IMR-90 (cell line): ENCODE results near the gene ADGRL1. TPM values are rescaled to one million over a fixed set of nuclear protein-coding genes. Genes with fewer than 3 reads are reported as not detected.

Source experiments
- ATAC-seq: fragments of 200-7000 bp; cut with Tn5 transposase; 2 replicates; pipeline ENCODE4 v1.9.1; 2020; ENCODE audit warnings: low read depth, mild to moderate bottlenecking, moderate library complexity
- BruUV-seq: library from RNA; stranded (reverse); fragments of 400-500 nt; replicated peaks from 2 replicates; lab custom pipeline; 2021; lab: Mats Ljungman, UMichigan
- CTCF ChIA-PET: fragments of 300-600 bp; formaldehyde crosslinking; extraction: SDS; loops from one replicate; lab custom pipeline; 2021; ENCODE audit warnings: antibody characterized with exemption; lab: Yijun Ruan, JAX
- POLR2A ChIA-PET: fragments of 300-600 bp; sonication (Branson Sonifier 250); formaldehyde crosslinking; loops from one replicate; lab custom pipeline; 2022; ENCODE audit warnings: antibody characterized with exemption; ENCODE audit not compliant: unreplicated experiment; lab: Charles Lee
- DNase-seq: peaks from one replicate; pipeline ENCODE4 v3.0.0; 2013
- H2AFZ ChIP-seq: replicated peaks from 2 replicates; pipeline ENCODE3; 2013; ENCODE audit warnings: low read length, mild to moderate bottlenecking; ENCODE audit not compliant: poor library complexity
- H2AK5ac ChIP-seq: 2 replicates; pipeline ENCODE4 v1.6.1; 2013; ENCODE audit warnings: low read depth, low read length, inconsistent platforms
- H2AK9ac ChIP-seq: replicated peaks from 2 replicates; pipeline ENCODE3; 2013; ENCODE audit warnings: mild to moderate bottlenecking, low read depth, low read length, moderate library complexity; ENCODE audit not compliant: poor library complexity
- H2BK120ac ChIP-seq: 2 replicates; pipeline ENCODE4 v1.6.1; 2013; ENCODE audit warnings: low read depth, low read length, inconsistent platforms
- H2BK15ac ChIP-seq: 3 replicates; pipeline ENCODE4 v1.6.1; 2013; ENCODE audit warnings: low read depth, low read length, inconsistent platforms
- H2BK20ac ChIP-seq: 2 replicates; pipeline ENCODE4 v1.6.1; 2013; ENCODE audit warnings: low read depth, mild to moderate bottlenecking, inconsistent platforms, low read length, moderate library complexity
- H2BK5ac ChIP-seq: 2 replicates; pipeline ENCODE4 v1.6.1; 2013; ENCODE audit warnings: mild to moderate bottlenecking, low read depth, low read length, inconsistent platforms; ENCODE audit not compliant: poor library complexity, severe bottlenecking
- H3K14ac ChIP-seq: replicated peaks from 2 replicates; pipeline ENCODE4 v1.6.1; 2013; ENCODE audit warnings: low read depth, low read length, inconsistent platforms
- H3K18ac ChIP-seq: 2 replicates; pipeline ENCODE4 v1.6.1; 2013; ENCODE audit warnings: low read depth, low read length, control low read depth
- H3K23ac ChIP-seq: 2 replicates; pipeline ENCODE4 v1.6.1; 2013; ENCODE audit warnings: low read depth, low read length, inconsistent platforms
- H3K27ac ChIP-seq: 2 replicates; pipeline ENCODE4 v1.5.1; 2013; ENCODE audit warnings: mild to moderate bottlenecking, control low read depth, low read length; ENCODE audit not compliant: insufficient read depth
- H3K27me3 ChIP-seq: 2 replicates; pipeline ENCODE4 v1.6.1; 2013; ENCODE audit warnings: low read length; ENCODE audit not compliant: control insufficient read depth, insufficient read depth
- H3K36me3 ChIP-seq: 2 replicates; pipeline ENCODE4 v1.6.1; 2013; ENCODE audit warnings: low read length, mixed read lengths; ENCODE audit not compliant: control insufficient read depth, insufficient read depth
- H3K4ac ChIP-seq: 2 replicates; pipeline ENCODE4 v1.6.1; 2013; ENCODE audit warnings: low read depth, low read length, inconsistent platforms
- H3K4me1 ChIP-seq: 2 replicates; pipeline ENCODE4 v1.6.1; 2013; ENCODE audit warnings: low read length, mixed read lengths; ENCODE audit not compliant: control insufficient read depth, insufficient read depth
- H3K4me2 ChIP-seq: 2 replicates; pipeline ENCODE4 v1.6.1; 2013; ENCODE audit warnings: low read depth, mild to moderate bottlenecking, control low read depth, low read length, moderate library complexity
- H3K4me3 ChIP-seq: 2 replicates; pipeline ENCODE4 v1.5.1; 2013; ENCODE audit warnings: low read depth, mild to moderate bottlenecking, control low read depth, low read length, moderate library complexity; ENCODE audit not compliant: insufficient read depth
- H3K56ac ChIP-seq: 2 replicates; pipeline ENCODE4 v1.6.1; 2013; ENCODE audit warnings: low read length, inconsistent platforms; ENCODE audit not compliant: insufficient read depth; ENCODE audit errors: extremely low read depth
- H3K79me1 ChIP-seq, 2 experiments: 2 replicates each; pipeline ENCODE4 v1.6.1; 2013; ENCODE audit warnings: low read length in 2 of 2, inconsistent platforms in 1 of 2, low read depth in 1 of 2
- H3K9ac ChIP-seq: 2 replicates; pipeline ENCODE4 v1.6.1; 2013; ENCODE audit warnings: low read depth, low read length, control low read depth
- H3K9me1 ChIP-seq: 2 replicates; pipeline ENCODE4 v1.6.1; 2013; ENCODE audit warnings: low read length, inconsistent platforms; ENCODE audit not compliant: insufficient read depth
- H3K9me3 ChIP-seq: 2 replicates; pipeline ENCODE4 v1.6.1; 2013; ENCODE audit warnings: low read length; ENCODE audit not compliant: control insufficient read depth, insufficient read depth
- H4K20me1 ChIP-seq: 2 replicates; pipeline ENCODE4 v1.6.1; 2013; ENCODE audit warnings: low read length, inconsistent platforms; ENCODE audit not compliant: insufficient read depth
- H4K5ac ChIP-seq: 2 replicates; pipeline ENCODE4 v1.6.1; 2013; ENCODE audit warnings: mild to moderate bottlenecking, low read depth, low read length, control low read depth
- H4K8ac ChIP-seq, 2 experiments: 2 replicates each; pipeline ENCODE4 v1.6.1; 2013; ENCODE audit warnings: low read depth in 2 of 2, low read length in 2 of 2, control low read depth in 1 of 2, inconsistent platforms in 1 of 2
- H4K91ac ChIP-seq: 2 replicates; pipeline ENCODE4 v1.6.1; 2013; ENCODE audit warnings: low read depth, low read length, inconsistent platforms; ENCODE audit not compliant: insufficient read depth
- BHLHE40 ChIP-seq: fragments of 150-350 bp; IDR thresholded peaks from 2 replicates; pipeline ENCODE4 v1.6.1; 2016; ENCODE audit warnings: mild to moderate bottlenecking, low read depth, low read length
- CEBPB ChIP-seq: IDR thresholded peaks from 2 replicates; pipeline ENCODE4 v1.6.1; 2012; ENCODE audit warnings: low read depth, low read length, improper control_type of control experiment
- CTCF ChIP-seq: conservative IDR thresholded peaks from 2 replicates; pipeline ENCODE4 v1.5.1; 2012; ENCODE audit warnings: mild to moderate bottlenecking, low read depth, low read length, improper control_type of control experiment
- ELK1 ChIP-seq: fragments of 150-350 bp; IDR thresholded peaks from 2 replicates; pipeline ENCODE4 v1.6.1; 2016; ENCODE audit warnings: low read depth, mild to moderate bottlenecking, low read length, moderate library complexity, borderline replicate concordance
- FOS ChIP-seq: fragments of 150-350 bp; IDR thresholded peaks from 2 replicates; pipeline ENCODE4 v1.6.1; 2016; ENCODE audit warnings: low read depth, low read length
- MAFK ChIP-seq: IDR thresholded peaks from 2 replicates; pipeline ENCODE4 v1.6.1; 2012; ENCODE audit warnings: low read depth, low read length, improper control_type of control experiment
- MAZ ChIP-seq: IDR thresholded peaks from 2 replicates; pipeline ENCODE4 v1.6.1; 2012; ENCODE audit warnings: low read depth, mild to moderate bottlenecking, low read length, improper control_type of control experiment, moderate library complexity, borderline replicate concordance
- MXI1 ChIP-seq: IDR thresholded peaks from 2 replicates; pipeline ENCODE4 v1.6.1; 2012; ENCODE audit warnings: low read depth, mild to moderate bottlenecking, low read length, moderate library complexity, borderline replicate concordance
- NFE2L2 ChIP-seq: fragments of 150-350 bp; IDR thresholded peaks from 2 replicates; pipeline ENCODE4 v1.6.1; 2016; ENCODE audit warnings: low read depth, mild to moderate bottlenecking, low read length
- RAD21 ChIP-seq: IDR thresholded peaks from 2 replicates; pipeline ENCODE4 v1.6.1; 2012; ENCODE audit warnings: low read length, improper control_type of control experiment
- RCOR1 ChIP-seq: IDR thresholded peaks from 2 replicates; pipeline ENCODE4 v1.6.1; 2012; ENCODE audit warnings: mild to moderate bottlenecking, low read length, improper control_type of control experiment; ENCODE audit not compliant: insufficient replicate concordance
- RFX5 ChIP-seq: IDR thresholded peaks from 2 replicates; pipeline ENCODE4 v1.8.0; 2012; ENCODE audit warnings: low read depth, mild to moderate bottlenecking, low read length, moderate library complexity
- SMC3 ChIP-seq: fragments of 150-350 bp; IDR thresholded peaks from 2 replicates; pipeline ENCODE4 v1.6.1; 2016; ENCODE audit warnings: low read depth, mild to moderate bottlenecking, antibody characterized with exemption, low read length, moderate library complexity
- USF2 ChIP-seq: fragments of 150-350 bp; IDR thresholded peaks from 2 replicates; pipeline ENCODE4 v1.6.1; 2017; ENCODE audit warnings: mild to moderate bottlenecking, antibody characterized with exemption, low read length, low read depth
- WGBS, 2 experiments: methylation state at CpG; one replicate each; pipeline versions ENCODE4 v1.1.5 to v1.1.7; 2013; ENCODE audit warnings: missing lambda C conversion rate in 2 of 2; ENCODE audit not compliant: insufficient read length in 1 of 2; ENCODE audit errors: extremely low coverage in 2 of 2; 5-methylcytosine and 5-hydroxymethylcytosine counted together
- dilution Hi-C: fragments of 300-500 bp; cut with HindIII; formaldehyde crosslinking; loops from one replicate; pipeline ENCODE4 v1.14.3; 2018; ENCODE audit warnings: low sequenced_read_pairs; ENCODE audit not compliant: unreplicated experiment
- in situ Hi-C: fragments of 300-500 bp; cut with MboI; formaldehyde crosslinking; loops from 3 replicates; pipeline ENCODE4 v1.14.3; 2019; ENCODE audit warnings: low sequenced_read_pairs, inconsistent platforms, mixed read lengths
- intact Hi-C: fragments of 100-400 bp; cut with micrococcal nuclease; formaldehyde crosslinking; loops from 2 replicates; pipeline ENCODE4 v1.10.0; 2022
- polyA plus RNA-seq, 3 experiments: library from polyadenylated mRNA; depleted of rRNA; stranded (reverse); fragments of >200 nt; gene quantifications; 2 replicates each; pipeline ENCODE4 v1.2.3, GENCODE V29; 2012; ENCODE audit warnings: low replicate concordance in 1 of 3
- total RNA-seq: library from RNA; depleted of rRNA; stranded (reverse); fragments of >200 nt; gene quantifications from 2 replicates; pipeline ENCODE4 v1.2.3, GENCODE V29; 2012

ADGRL1 gene
- total and polyA plus RNA-seq, 2 of the 4 experiments (the other 2 are of a cell fraction), result 0.72 to 2.2 TPM

- dilution Hi-C loops, result no loop called here
- no peak for ATAC-seq
- WGBS, 2 experiments, result 40% methylated on average over 3 of the region's 6 CpGs; no CpG with 5 or more reads in 1 of the 2 experiments
- Histone ChIP-seq H2BK5ac (no peak overlapping the region), H3K9me1 (no peaks in the 10 kb centered on the region), H3K23ac (0 out of 2 replicates have a peak overlapping the region, but pooled peaks have one; percentile 53), H3K4me2 (no peak overlapping the region), H3K27ac (no peak overlapping the region), H2BK120ac (no peak overlapping the region), H3K56ac (no peak overlapping the region), H4K20me1 (peaks cover 9% of the 10 kb centered on the region; the same call in 1 of the 2 replicates), H3K18ac (no peak overlapping the region), H3K4ac (no peak overlapping the region), H4K5ac (no peak overlapping the region), H2AFZ (no peak overlapping the region), H2BK15ac (no peak overlapping the region), H2AK5ac (no peak overlapping the region), H3K79me1 (peaks cover 15 to 38% of the 10 kb centered on the region in 2 experiments), H4K91ac (no peak overlapping the region), H4K8ac (no peak overlapping the region), H3K27me3 (no peaks in the 10 kb centered on the region), H3K9ac (peak overlapping the region; percentile 14; the same call in 1 of the 2 replicates), H2AK9ac (peak overlapping the region; percentile 9), H2BK20ac (no peak overlapping the region), H3K4me1 (peaks cover 6% of the 10 kb centered on the region), H3K14ac (no peak overlapping the region; the same call in 1 of the 2 replicates), H3K9me3 (no peaks in the 10 kb centered on the region), H3K4me3 (no peak overlapping the region), H3K36me3 (no peaks in the 10 kb centered on the region)
- CTCF ChIA-PET, result interaction anchor here (0.6 to 0.7 kb wide), 2 partner anchors 283 to 536 kb away, joined by 3 to 8 read pairs; no protein-coding TSS in a partner anchor
- no TSS peak for BruUV-seq
- TF ChIP-seq RCOR1 (no peak), CEBPB (no peak), RAD21 (no peak), MAZ (no peak), MXI1 (no peak), CTCF (no peak), USF2 (no peak), SMC3 (no peak), RFX5 (no peak), FOS (no peak), MAFK (no peak), ELK1 (no peak), BHLHE40 (no peak), NFE2L2 (no peak)
- in situ Hi-C loops, result no loop called here
- DNase-seq, result no peak
- intact Hi-C loops, result loop anchor here (5.0 kb wide), 1 partner anchor 342 kb away; the partner anchor contains the start of gene PTGER1
- POLR2A ChIA-PET, result no interaction called here
Measured at GRCh38 chr19:14135355-14135754, 70.6 kb downstream of the ADGRL1 start.
